ENCODE results near the gene PADI2.

GRCh38 chr1:17117451-17118265 lies 1.6 kb downstream of the PADI2 start:
- no peak for TF ChIP-seq CTCF (conservative IDR thresholded peaks at IDR 0.05; ENCODE audit: low read length)
- no peak for TF ChIP-seq EZH2phosphoT487 (IDR thresholded peaks at IDR 0.05; ENCODE audit: borderline replicate concordance, low read depth, low read length)

Measured in OCI-LY7 (cell line).